Measurements from ENCODE around the gene REC114.

The REC114 gene

DNA sequence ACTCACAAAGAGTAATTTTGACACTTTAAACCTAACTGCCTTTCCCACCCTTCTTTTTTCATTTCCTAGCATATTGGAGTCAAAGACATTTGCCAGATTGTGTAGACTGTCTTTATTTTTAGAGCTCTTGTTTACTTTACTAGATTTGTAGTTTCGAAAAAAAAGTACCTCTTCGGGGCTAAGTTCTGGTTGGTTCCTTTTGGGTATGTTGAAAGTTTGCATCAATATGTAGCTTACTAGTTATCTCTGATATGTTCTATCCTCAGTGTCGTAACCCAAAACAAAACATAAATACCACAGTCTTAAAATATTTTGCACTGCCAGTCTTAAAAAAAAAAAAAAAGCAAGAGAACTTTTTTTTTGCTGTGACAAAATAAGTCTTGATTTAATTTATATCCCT, 52.2 kb downstream of the REC114 start:
- Histone ChIP-seq H3K4me1 (ENCODE audit: insufficient read depth, poor library complexity, severe bottlenecking) (no peaks in the 10 kb centered on the region), H3K4me3 (ENCODE audit: severe bottlenecking) (no peak overlapping the region), H3K27ac (ENCODE audit: poor library complexity, severe bottlenecking) (no peak overlapping the region), H3K9me3 (ENCODE audit: severe bottlenecking) (peaks cover 2% of the 10 kb centered on the region), H3K27me3 (ENCODE audit: insufficient read depth, poor library complexity, severe bottlenecking) (peaks cover 46% of the 10 kb centered on the region), H3K36me3 (ENCODE audit: low read depth) (no peaks in the 10 kb centered on the region)
- no peak for ATAC-seq (ENCODE audit: low read depth)
- TF ChIP-seq, protein P1, sequence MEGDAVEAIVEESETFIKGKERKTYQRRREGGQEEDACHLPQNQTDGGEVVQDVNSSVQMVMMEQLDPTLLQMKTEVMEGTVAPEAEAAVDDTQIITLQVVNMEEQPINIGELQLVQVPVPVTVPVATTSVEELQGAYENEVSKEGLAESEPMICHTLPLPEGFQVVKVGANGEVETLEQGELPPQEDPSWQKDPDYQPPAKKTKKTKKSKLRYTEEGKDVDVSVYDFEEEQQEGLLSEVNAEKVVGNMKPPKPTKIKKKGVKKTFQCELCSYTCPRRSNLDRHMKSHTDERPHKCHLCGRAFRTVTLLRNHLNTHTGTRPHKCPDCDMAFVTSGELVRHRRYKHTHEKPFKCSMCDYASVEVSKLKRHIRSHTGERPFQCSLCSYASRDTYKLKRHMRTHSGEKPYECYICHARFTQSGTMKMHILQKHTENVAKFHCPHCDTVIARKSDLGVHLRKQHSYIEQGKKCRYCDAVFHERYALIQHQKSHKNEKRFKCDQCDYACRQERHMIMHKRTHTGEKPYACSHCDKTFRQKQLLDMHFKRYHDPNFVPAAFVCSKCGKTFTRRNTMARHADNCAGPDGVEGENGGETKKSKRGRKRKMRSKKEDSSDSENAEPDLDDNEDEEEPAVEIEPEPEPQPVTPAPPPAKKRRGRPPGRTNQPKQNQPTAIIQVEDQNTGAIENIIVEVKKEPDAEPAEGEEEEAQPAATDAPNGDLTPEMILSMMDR (IDR thresholded peaks at IDR 0.05; ENCODE audit: poor library complexity, severe bottlenecking): no peak
- no peak for DNase-seq (ENCODE audit: low spot score)

DNA sequence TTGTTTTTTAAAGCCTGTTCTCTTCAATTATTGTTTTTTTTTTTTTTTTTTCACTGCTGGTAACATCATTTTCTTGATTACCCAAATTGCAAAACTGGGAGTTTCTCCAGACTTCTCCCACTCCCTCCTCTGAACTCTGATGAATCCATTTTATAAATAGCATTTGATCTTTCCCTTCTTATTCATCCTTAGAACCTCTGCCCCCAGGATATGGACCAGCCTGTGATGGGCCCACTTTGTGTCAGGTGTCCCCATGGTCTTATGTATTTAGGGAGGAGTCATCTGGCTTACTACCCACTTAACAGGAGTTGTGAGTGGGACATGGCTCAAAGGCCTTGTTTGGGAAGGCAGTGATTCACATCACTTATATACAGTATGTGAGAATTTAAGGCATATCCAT, 57.7 kb downstream of the REC114 start:
- Histone ChIP-seq H3K4me3 (ENCODE audit: severe bottlenecking) (no peak overlapping the region), H3K4me1 (ENCODE audit: insufficient read depth, poor library complexity, severe bottlenecking) (no peaks in the 10 kb centered on the region), H3K27ac (ENCODE audit: poor library complexity, severe bottlenecking) (no peak overlapping the region), H3K9me3 (ENCODE audit: severe bottlenecking) (peaks cover 2% of the 10 kb centered on the region), H3K36me3 (ENCODE audit: low read depth) (no peaks in the 10 kb centered on the region), H3K27me3 (ENCODE audit: insufficient read depth, poor library complexity, severe bottlenecking) (peaks cover 68% of the 10 kb centered on the region)
- TF ChIP-seq, protein P1 (IDR thresholded peaks at IDR 0.05; ENCODE audit: poor library complexity, severe bottlenecking): no peak
- ATAC-seq (ENCODE audit: low read depth) (no peak), DNase-seq (ENCODE audit: low spot score) (no peak)

GRCh38 chr15:73504885-73505284, 61.9 kb downstream of the REC114 start:
- Histone ChIP-seq H3K36me3 (ENCODE audit: low read depth) (no peaks in the 10 kb centered on the region), H3K27ac (ENCODE audit: poor library complexity, severe bottlenecking) (no peak overlapping the region), H3K4me1 (ENCODE audit: insufficient read depth, poor library complexity, severe bottlenecking) (no peaks in the 10 kb centered on the region), H3K4me3 (ENCODE audit: severe bottlenecking) (no peak overlapping the region), H3K9me3 (ENCODE audit: severe bottlenecking) (no peaks in the 10 kb centered on the region), H3K27me3 (ENCODE audit: insufficient read depth, poor library complexity, severe bottlenecking) (peaks cover 37% of the 10 kb centered on the region)
- TF ChIP-seq, protein P1 (IDR thresholded peaks at IDR 0.05; ENCODE audit: poor library complexity, severe bottlenecking): no peak
- ATAC-seq (ENCODE audit: low read depth): no peak
- no peak for DNase-seq (ENCODE audit: low spot score)

DNA sequence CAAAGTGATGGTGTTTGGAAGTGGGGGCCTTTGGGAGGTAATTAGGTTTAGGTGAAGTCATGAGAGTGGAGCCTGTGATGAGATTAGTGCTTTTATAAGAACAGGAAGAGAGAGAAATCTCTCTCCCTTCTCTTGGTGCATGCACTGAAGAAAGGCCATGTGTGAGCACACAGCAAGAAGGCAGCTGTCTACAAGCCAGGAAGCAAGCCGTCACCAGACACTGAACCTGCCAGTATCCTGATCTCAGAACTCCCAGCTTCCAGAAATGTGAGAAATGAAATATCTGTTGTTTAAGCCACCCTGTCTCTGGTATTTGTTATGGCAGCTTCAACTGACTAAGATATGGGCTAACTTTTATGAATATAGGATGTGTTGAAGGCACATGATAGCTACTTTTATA, 72.6 kb downstream of the REC114 start:
- H3K36me3 ChIP-seq (ENCODE audit: low read depth): no peaks in the 10 kb centered on the region
- no peaks in the 10 kb centered on the region for H3K9me3 ChIP-seq (ENCODE audit: severe bottlenecking)
- no peak overlapping the region for H3K4me3 ChIP-seq (ENCODE audit: severe bottlenecking)
- H3K4me1 ChIP-seq (ENCODE audit: insufficient read depth, poor library complexity, severe bottlenecking): no peaks in the 10 kb centered on the region
- TF ChIP-seq, protein P1 (IDR thresholded peaks at IDR 0.05; ENCODE audit: poor library complexity, severe bottlenecking): no peak
- DNase-seq (ENCODE audit: low spot score): no peak
- H3K27ac ChIP-seq (ENCODE audit: poor library complexity, severe bottlenecking): no peak overlapping the region
- no peaks in the 10 kb centered on the region for H3K27me3 ChIP-seq (ENCODE audit: insufficient read depth, poor library complexity, severe bottlenecking)
- ATAC-seq (ENCODE audit: low read depth): no peak

- no peaks in the 10 kb centered on the region for H3K36me3 ChIP-seq (ENCODE audit: low read depth)
- no peak overlapping the region for H3K4me3 ChIP-seq (ENCODE audit: severe bottlenecking)
- H3K4me1 ChIP-seq (ENCODE audit: insufficient read depth, poor library complexity, severe bottlenecking): peaks cover 2% of the 10 kb centered on the region
- no peaks in the 10 kb centered on the region for H3K9me3 ChIP-seq (ENCODE audit: severe bottlenecking)
- H3K27me3 ChIP-seq (ENCODE audit: insufficient read depth, poor library complexity, severe bottlenecking): no peaks in the 10 kb centered on the region
- TF ChIP-seq, protein P1 (IDR thresholded peaks at IDR 0.05; ENCODE audit: poor library complexity, severe bottlenecking): no peak
- no peak overlapping the region for H3K27ac ChIP-seq (ENCODE audit: poor library complexity, severe bottlenecking)
- ATAC-seq (ENCODE audit: low read depth) (no peak), DNase-seq (ENCODE audit: low spot score) (no peak)
Measured at GRCh38 chr15:73517566-73517965, 74.6 kb downstream of the REC114 start.

All from RWPE2 (cell line).